HG03442 (cell line): Measurements from ENCODE around the gene DCAF12L2.
"Not testable (repeated sequence)": the region's sequence is repeated elsewhere in the genome, so short reads cannot be mapped to it uniquely, and the experiment has no call there.

ENCODE experiments used
- ATAC-seq: cut with Tn5 transposase; IDR thresholded peaks from one replicate; pipeline ENCODE4 v1.9.1; 2021; ENCODE audit warnings: mild to moderate bottlenecking, moderate library complexity; ENCODE audit not compliant: unreplicated experiment

The DCAF12L2 gene

DNA sequence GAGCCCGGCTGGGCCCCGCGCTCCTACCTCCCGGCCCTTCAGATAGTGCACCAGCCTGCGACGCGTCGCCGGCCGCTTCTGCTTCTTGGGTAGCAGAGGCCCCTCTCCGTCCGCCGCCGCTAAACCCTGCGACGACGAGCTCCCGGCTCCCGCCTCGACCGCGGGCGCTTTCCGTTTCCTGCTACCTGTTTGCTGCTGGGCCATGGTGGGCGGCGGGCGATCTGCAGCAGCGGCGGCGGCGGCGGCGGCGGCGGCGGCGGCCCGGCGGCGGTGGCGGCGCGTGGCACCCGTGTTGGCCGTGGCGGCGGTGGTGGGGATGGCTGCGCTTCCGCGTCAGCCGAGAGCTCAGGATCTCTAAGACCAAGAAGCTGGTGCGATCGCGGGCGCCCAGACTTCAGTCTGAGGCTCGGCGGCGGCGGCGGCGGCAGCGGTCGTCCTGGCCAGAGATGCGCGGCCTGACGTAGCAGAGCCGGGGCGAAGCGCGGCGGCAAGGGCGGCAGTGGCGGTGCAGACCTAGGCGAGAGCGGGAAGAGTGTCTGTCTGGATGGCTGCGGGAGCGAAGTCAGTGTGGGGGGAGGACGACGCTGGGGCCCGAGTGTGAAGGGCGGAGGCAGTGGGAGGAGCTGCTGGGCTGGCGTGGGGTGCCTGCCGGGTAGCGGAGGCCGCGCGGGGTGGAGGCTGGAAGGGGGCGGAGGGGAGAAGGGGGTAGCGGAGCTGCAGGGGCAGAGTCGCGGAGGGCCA is at the start of gene DCAF12L2:
DCAF12L2 (minus strand) TSS at position 569 of the 741 bp plus-strand sequence; CDS start at position 204, 365 bp downstream.
- ATAC-seq: no peak

DNA sequence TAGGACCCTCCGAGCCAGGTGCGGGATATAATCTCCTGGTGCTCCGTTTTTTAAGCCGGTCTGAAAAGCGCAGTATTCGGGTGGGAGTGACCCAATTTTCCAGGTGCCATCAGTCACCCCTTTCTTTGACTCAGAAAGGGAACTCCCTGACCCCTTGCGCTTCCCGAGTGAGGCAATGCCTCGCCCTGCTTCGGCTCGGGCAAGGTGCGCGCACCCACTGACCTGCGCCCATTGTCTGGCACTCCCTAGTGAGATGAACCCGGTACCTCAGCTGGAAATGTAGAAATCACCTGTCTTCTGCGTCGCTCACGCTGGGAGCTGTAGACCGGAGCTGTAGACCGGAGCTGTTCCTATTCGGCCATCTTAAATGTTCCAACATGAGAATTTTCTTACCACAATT is 24.8 kb upstream of the DCAF12L2 start:
- not testable (repeated sequence) for ATAC-seq

DNA sequence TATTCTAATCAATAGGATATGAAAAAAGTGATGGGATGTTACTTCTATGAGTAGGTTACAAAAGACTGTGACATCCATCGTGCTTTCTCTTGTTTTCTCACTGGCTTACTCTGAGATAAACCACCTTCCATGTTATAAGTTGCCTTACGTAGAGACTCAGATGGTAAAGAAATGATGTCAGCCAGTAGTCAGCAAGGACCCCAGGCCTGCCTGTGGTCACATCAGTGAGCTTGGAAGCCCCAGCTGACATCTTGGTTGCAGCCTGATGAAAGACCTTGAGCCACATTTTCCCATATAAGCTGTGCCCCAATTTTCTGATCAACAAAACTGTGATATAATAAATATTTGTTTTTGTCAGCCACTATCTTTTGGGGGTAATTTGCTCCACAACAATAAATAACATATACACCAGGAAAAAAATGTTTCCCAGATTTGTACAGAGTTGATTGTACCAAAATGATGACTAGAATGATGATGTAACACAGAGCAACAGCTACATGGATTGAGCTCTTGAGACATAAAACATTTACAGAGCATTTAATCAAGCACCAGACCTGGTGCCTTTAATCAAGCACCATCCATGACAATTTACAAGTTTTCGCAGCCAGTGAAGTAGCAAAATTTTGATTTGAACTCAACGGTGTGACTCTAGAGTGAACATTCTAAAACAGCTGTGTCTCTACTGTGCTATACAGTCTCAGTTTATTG is 11.2 kb upstream of the DCAF12L2 start:
- ATAC-seq: no peak

DNA sequence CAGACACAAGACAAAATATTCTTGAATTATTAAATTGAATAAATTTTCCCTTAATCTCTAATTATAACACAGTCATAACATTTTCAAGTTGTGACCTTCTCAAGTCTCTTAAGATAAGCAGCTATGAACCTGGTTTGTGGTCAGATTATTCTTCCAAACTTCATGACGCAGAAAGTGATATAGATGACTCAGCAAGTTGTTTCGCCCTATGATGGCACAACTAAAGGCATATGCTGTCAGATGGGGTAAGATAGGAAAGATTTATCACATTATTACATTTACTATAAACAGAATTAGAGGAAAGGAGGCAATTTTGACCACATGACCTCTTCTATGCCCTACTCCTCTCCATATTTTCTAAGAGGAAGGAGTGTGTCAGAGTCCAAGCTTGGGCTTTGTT is 4.6 kb upstream of the DCAF12L2 start:
- no peak for ATAC-seq

DNA sequence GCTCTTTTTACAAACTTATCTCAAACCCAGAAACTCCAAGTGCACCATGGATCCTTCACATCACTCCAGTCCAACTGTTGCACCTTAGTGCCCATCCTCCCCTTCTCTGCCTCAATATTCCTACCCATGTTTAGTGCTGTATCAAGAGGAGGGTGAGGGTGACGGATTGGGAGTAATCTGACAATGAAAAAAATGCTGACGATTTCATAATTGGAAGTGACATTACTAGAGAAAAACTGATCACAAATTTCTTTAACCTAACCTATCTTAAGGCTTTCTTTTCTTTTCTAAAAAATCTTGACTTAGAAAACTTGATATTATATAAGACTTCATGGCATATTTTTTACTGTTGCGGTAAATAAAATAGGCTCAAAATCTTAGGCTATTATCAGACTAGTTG is 1.5 kb upstream of the DCAF12L2 start:
- no peak for ATAC-seq

DNA sequence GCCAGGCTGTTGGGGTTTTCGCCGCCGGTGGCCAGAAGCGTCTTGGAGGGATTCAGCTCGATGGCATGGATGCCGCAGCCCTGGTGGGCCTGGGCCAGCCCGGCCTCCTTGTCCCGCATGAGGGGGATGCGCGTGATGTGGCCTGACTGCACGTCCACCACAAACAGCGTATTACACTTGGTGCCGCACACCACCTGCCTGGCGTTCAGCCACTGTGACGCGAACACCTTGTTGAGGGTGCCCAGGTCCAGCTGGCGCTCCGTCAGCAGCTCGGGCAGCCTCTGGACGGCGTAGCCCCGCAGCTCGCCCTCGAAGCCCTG is 728 bp downstream of the DCAF12L2 start:
- no peak for ATAC-seq

DNA sequence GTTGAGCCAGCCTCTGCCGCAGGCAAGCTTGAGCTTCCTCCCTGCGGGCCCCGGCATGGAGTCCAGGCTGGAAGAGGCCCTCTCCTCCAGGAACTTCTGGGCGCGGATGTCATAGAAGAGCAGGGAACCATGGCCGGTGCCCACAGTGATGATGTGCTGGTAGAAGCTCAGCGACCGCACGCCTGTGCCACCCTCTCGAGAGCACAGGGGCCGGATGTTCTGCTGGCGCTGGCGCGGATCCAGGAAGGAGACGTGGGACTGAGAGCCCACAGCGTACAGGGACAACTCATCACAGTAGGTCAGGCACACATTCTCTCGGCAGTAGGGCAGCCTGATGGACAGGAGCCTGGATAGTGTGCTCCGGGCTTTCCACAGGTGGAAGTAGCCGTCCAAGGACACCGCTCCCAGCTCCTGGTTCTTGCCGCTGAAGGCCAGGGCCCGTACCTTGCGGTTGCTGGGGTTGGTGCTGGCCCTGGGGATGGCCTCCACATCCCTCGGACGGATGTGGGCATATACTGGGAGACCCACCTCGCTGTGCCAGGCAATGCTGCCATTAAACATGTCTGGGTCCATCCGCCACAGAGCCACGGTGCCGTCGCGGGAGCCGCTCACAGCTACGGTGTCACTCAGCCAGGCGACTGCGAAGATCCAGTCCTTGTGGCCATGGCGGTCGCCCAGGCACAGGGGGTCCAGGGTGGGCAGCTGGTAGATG is 1.2 kb downstream of the DCAF12L2 start:
- no peak for ATAC-seq

DNA sequence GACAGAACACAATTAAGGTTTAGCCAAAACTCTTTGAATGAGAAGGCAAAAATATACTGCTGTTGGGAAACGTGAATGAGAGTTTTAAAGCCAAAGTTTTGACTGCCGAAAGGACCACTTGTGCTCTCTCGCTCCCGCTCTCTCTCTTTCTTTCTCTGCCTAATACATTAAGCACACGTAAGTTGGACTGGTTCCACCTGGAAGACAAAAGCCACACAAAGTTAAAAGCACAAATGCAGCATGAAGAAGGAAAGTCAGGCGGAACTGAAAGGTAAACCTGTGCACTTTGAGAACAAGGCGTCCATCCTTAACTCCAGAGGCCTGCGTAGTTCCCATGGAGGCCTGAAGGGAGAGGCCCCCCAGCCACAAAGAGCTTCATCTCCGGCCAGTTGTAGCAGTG is 1.9 kb downstream of the DCAF12L2 start:
- ATAC-seq: no peak

DNA sequence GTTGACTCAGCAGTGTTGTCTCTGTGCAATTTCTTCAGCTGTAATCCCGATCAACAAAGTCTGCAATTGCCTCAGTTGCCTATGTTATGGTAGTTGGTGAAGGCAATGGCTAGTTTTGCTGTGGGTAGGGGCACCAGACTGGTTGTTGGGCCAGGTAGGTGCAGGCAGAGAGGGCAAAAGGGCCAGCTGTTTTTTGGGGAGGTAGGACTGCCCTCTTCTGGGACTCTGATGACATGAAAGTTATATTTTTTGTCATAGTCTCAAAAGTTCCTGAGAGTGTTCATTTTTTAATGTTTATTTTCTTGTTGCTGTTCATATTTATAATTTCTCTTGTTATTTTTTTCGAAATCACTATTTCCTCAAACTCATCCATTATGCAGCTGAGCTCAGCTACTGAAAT is 25.1 kb downstream of the DCAF12L2 start:
- no peak for ATAC-seq

DNA sequence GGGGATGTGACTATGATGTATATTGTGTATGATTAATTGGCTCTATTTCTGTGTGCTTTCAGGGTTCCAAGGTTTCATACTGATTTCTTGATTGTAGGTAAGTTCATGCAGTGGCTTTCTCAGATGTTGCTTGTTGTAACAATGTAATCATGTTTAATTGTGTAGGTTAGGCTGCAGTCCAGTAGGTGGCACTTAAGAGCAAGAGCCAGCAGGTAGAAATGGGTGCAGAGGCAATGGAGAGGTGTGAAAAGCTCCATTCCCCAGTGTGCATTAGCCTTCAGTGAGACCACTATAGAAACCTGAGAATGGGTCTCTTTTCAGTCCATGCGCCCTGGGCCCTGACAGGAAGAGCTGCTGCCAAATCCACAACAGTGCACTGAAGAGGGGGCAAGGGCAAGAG is 28.2 kb downstream of the DCAF12L2 start:
- no peak for ATAC-seq

DNA sequence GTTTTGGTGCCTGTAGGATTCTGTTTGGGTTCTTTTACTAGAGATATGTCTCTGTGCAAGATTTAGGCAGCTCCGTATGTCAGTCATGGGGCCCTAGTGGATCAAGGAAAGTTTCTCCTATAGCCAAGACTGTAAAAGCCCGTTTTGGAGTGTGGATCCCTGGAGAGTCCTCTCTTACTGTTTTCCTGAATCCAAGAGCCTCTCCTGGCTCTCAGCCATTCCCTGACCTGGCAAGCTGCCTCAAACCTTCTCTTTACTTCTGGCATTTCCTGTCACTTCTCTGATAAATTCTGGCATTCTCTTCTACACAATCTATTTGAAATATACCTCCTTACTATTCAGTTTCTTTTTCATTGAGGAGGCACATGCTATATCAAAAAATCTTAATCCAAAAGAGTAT is 41.4 kb downstream of the DCAF12L2 start:
- ATAC-seq: no peak
